Stimulated activated CD4-positive, alpha-beta T cell treated with anti-CD3 and anti-CD28 coated beads, Interleukin-2, amount 100 ng/mL, for 48 hours (primary cell): ENCODE data around the gene HIF1A.
"Not testable (repeated sequence)": the region's sequence is repeated elsewhere in the genome, so short reads cannot be mapped to it uniquely, and the experiment has no call there.

Source experiments
- DNase-seq, 2 donors: peaks; one replicate each; pipeline ENCODE4 v3.0.0-alpha.2; 2020

Gene HIF1A

GRCh38 chr14:61710853-61711817 lies 15.8 kb downstream of the HIF1A start:
- no peak for DNase-seq

- no peak for DNase-seq
These were observed 16.8 kb downstream of the HIF1A start for GRCh38 chr14:61712137-61712536.

- DNase-seq: no peak
These were observed 18.6 kb downstream of the HIF1A start for GRCh38 chr14:61713724-61714437.

- no peak for DNase-seq
These were observed 21.6 kb downstream of the HIF1A start for GRCh38 chr14:61716956-61717355.

GRCh38 chr14:61718039-61718438 lies 22.7 kb downstream of the HIF1A start:
- DNase-seq: no peak

- DNase-seq: no peak
These were observed 24.3 kb downstream of the HIF1A start for GRCh38 chr14:61719344-61720293.

GRCh38 chr14:61720294-61720661 lies 25.0 kb downstream of the HIF1A start:
- DNase-seq: no peak

- no peak for DNase-seq
These were observed 25.4 kb downstream of the HIF1A start for GRCh38 chr14:61720741-61721140.

GRCh38 chr14:61724133-61724532 lies 28.8 kb downstream of the HIF1A start:
- no peak for DNase-seq

GRCh38 chr14:61726778-61727658 lies 31.7 kb downstream of the HIF1A start:
- no peak for DNase-seq

- DNase-seq: no peak
These were observed 35.6 kb downstream of the HIF1A start for GRCh38 chr14:61730756-61731373.

GRCh38 chr14:61733972-61734371 lies 38.7 kb downstream of the HIF1A start:
- no peak for DNase-seq

- no peak for DNase-seq
These were observed 41.4 kb downstream of the HIF1A start for GRCh38 chr14:61736751-61737150.

GRCh38 chr14:61737915-61738314 lies 42.6 kb downstream of the HIF1A start:
- DNase-seq: no peak

GRCh38 chr14:61739133-61739532 lies 43.8 kb downstream of the HIF1A start:
- no peak for DNase-seq

GRCh38 chr14:61742371-61742770 lies 47.1 kb downstream of the HIF1A start:
- no peak for DNase-seq

GRCh38 chr14:61744238-61744637 lies 48.9 kb downstream of the HIF1A start:
- no peak for DNase-seq

GRCh38 chr14:61746346-61746745 lies 51.0 kb downstream of the HIF1A start:
- not testable (repeated sequence) for DNase-seq

- no peak for DNase-seq
These were observed 51.6 kb downstream of the HIF1A start for GRCh38 chr14:61746881-61747280.

GRCh38 chr14:61747342-61747741 lies 52.0 kb downstream of the HIF1A start:
- DNase-seq: no peak

- DNase-seq: no peak
These were observed 54.0 kb downstream of the HIF1A start for GRCh38 chr14:61749264-61749663.
